IPS-20b (cell line): Measurements from ENCODE around the gene TOMM20.

Experiments used
- H3K27ac ChIP-seq: one replicate; pipeline ENCODE4 v1.5.1; 2013; ENCODE audit warnings: low read length
- H3K27me3 ChIP-seq: 2 replicates; pipeline ENCODE4 v1.6.1; 2013; ENCODE audit warnings: mild to moderate bottlenecking, low read length, inconsistent platforms; ENCODE audit not compliant: insufficient read depth
- H3K36me3 ChIP-seq: 2 replicates; pipeline ENCODE4 v1.6.1; 2013; ENCODE audit warnings: low read depth, mild to moderate bottlenecking, inconsistent platforms, low read length, moderate library complexity; ENCODE audit not compliant: insufficient read depth
- H3K4me1 ChIP-seq: 2 replicates; pipeline ENCODE4 v1.6.1; 2013; ENCODE audit warnings: mild to moderate bottlenecking, control low read depth, inconsistent platforms, low read length, moderate library complexity; ENCODE audit not compliant: insufficient read depth
- H3K4me3 ChIP-seq: 2 replicates; pipeline ENCODE4 v1.5.1; 2013; ENCODE audit warnings: mild to moderate bottlenecking, low read length, inconsistent platforms
- H3K9ac ChIP-seq: 2 replicates; pipeline ENCODE4 v1.6.1; 2013; ENCODE audit warnings: low read depth, mild to moderate bottlenecking, inconsistent platforms, low read length, moderate library complexity
- H3K9me3 ChIP-seq: 2 replicates; pipeline ENCODE4 v1.6.1; 2013; ENCODE audit warnings: mild to moderate bottlenecking, low read depth, low read length, inconsistent platforms; ENCODE audit not compliant: insufficient read depth

The TOMM20 gene

GRCh38 chr1:235156740-235157139, 28.1 kb upstream of the TOMM20 start:
- Histone ChIP-seq H3K4me1 (peaks cover 5% of the 10 kb centered on the region; the same call in 1 of the 2 replicates), H3K27me3 (no peaks in the 10 kb centered on the region), H3K36me3 (peaks cover 82% of the 10 kb centered on the region), H3K4me3 (no peak overlapping the region), H3K9ac (no peak overlapping the region), H3K27ac (no peak overlapping the region), H3K9me3 (no peaks in the 10 kb centered on the region)

GRCh38 chr1:235156265-235156664, 27.6 kb upstream of the TOMM20 start:
- Histone ChIP-seq H3K4me3 (no peak overlapping the region), H3K27me3 (no peaks in the 10 kb centered on the region), H3K9ac (no peak overlapping the region), H3K27ac (no peak overlapping the region), H3K36me3 (peaks cover 87% of the 10 kb centered on the region), H3K9me3 (no peaks in the 10 kb centered on the region), H3K4me1 (peaks cover 5% of the 10 kb centered on the region; the same call in 1 of the 2 replicates)

GRCh38 chr1:235152235-235152634, 23.6 kb upstream of the TOMM20 start:
- Histone ChIP-seq H3K36me3 (peaks cover 89% of the 10 kb centered on the region), H3K9ac (no peak overlapping the region), H3K4me3 (no peak overlapping the region), H3K9me3 (no peaks in the 10 kb centered on the region), H3K27ac (no peak overlapping the region), H3K4me1 (no peaks in the 10 kb centered on the region), H3K27me3 (no peaks in the 10 kb centered on the region)

- H3K36me3 ChIP-seq, result peaks cover 89% of the 10 kb centered on the region
- no peaks in the 10 kb centered on the region for H3K27me3 ChIP-seq
- H3K4me3 ChIP-seq, result no peak overlapping the region
- no peak overlapping the region for H3K27ac ChIP-seq
- H3K9ac ChIP-seq, result no peak overlapping the region
- no peaks in the 10 kb centered on the region for H3K4me1 ChIP-seq
- no peaks in the 10 kb centered on the region for H3K9me3 ChIP-seq
Observed at GRCh38 chr1:235151033-235151432, 22.4 kb upstream of the TOMM20 start.

GRCh38 chr1:235149824-235150223, 21.2 kb upstream of the TOMM20 start:
- H3K27ac ChIP-seq, result no peak overlapping the region
- H3K36me3 ChIP-seq, result peaks cover 92% of the 10 kb centered on the region
- no peaks in the 10 kb centered on the region for H3K27me3 ChIP-seq
- no peaks in the 10 kb centered on the region for H3K9me3 ChIP-seq
- H3K9ac ChIP-seq, result no peak overlapping the region
- H3K4me1 ChIP-seq, result no peaks in the 10 kb centered on the region
- no peak overlapping the region for H3K4me3 ChIP-seq

GRCh38 chr1:235147269-235147668, 18.6 kb upstream of the TOMM20 start:
- H3K4me3 ChIP-seq, result no peak overlapping the region
- no peaks in the 10 kb centered on the region for H3K9me3 ChIP-seq
- no peak overlapping the region for H3K27ac ChIP-seq
- H3K4me1 ChIP-seq, result no peaks in the 10 kb centered on the region
- H3K27me3 ChIP-seq, result no peaks in the 10 kb centered on the region
- H3K9ac ChIP-seq, result no peak overlapping the region
- peaks cover 92% of the 10 kb centered on the region for H3K36me3 ChIP-seq

- no peak overlapping the region for H3K9ac ChIP-seq
- peaks cover 83% of the 10 kb centered on the region for H3K36me3 ChIP-seq
- H3K4me3 ChIP-seq, result no peak overlapping the region
- no peaks in the 10 kb centered on the region for H3K27me3 ChIP-seq
- no peaks in the 10 kb centered on the region for H3K9me3 ChIP-seq
- no peaks in the 10 kb centered on the region for H3K4me1 ChIP-seq
- H3K27ac ChIP-seq, result no peak overlapping the region
Observed at GRCh38 chr1:235145639-235146038, 17.0 kb upstream of the TOMM20 start.

- no peak overlapping the region for H3K27ac ChIP-seq
- no peak overlapping the region for H3K4me3 ChIP-seq
- no peaks in the 10 kb centered on the region for H3K27me3 ChIP-seq
- no peak overlapping the region for H3K9ac ChIP-seq
- peaks cover 83% of the 10 kb centered on the region for H3K36me3 ChIP-seq
- H3K9me3 ChIP-seq, result no peaks in the 10 kb centered on the region
- no peaks in the 10 kb centered on the region for H3K4me1 ChIP-seq
Observed at GRCh38 chr1:235142991-235143390, 14.4 kb upstream of the TOMM20 start.

- Histone ChIP-seq H3K27me3 (no peaks in the 10 kb centered on the region), H3K4me3 (no peak overlapping the region), H3K36me3 (peaks cover 82% of the 10 kb centered on the region), H3K9ac (no peak overlapping the region), H3K27ac (no peak overlapping the region), H3K9me3 (no peaks in the 10 kb centered on the region), H3K4me1 (no peaks in the 10 kb centered on the region)
Observed at GRCh38 chr1:235139315-235139714, 10.7 kb upstream of the TOMM20 start.

GRCh38 chr1:235138821-235139220, 10.2 kb upstream of the TOMM20 start:
- no peak overlapping the region for H3K27ac ChIP-seq
- H3K9me3 ChIP-seq, result no peaks in the 10 kb centered on the region
- no peaks in the 10 kb centered on the region for H3K27me3 ChIP-seq
- H3K4me1 ChIP-seq, result no peaks in the 10 kb centered on the region
- no peak overlapping the region for H3K9ac ChIP-seq
- H3K36me3 ChIP-seq, result peaks cover 82% of the 10 kb centered on the region
- no peak overlapping the region for H3K4me3 ChIP-seq

- H3K27ac ChIP-seq, result no peak overlapping the region
- H3K36me3 ChIP-seq, result peaks cover 82% of the 10 kb centered on the region
- H3K9me3 ChIP-seq, result no peaks in the 10 kb centered on the region
- H3K9ac ChIP-seq, result no peak overlapping the region
- no peaks in the 10 kb centered on the region for H3K27me3 ChIP-seq
- H3K4me3 ChIP-seq, result no peak overlapping the region
- H3K4me1 ChIP-seq, result no peaks in the 10 kb centered on the region
Observed at GRCh38 chr1:235136111-235136510, 7.5 kb upstream of the TOMM20 start.

- Histone ChIP-seq H3K9ac (no peak overlapping the region), H3K27me3 (no peaks in the 10 kb centered on the region), H3K9me3 (no peaks in the 10 kb centered on the region), H3K4me1 (no peaks in the 10 kb centered on the region; the same call in 1 of the 2 replicates), H3K27ac (no peak overlapping the region), H3K36me3 (peaks cover 75% of the 10 kb centered on the region), H3K4me3 (no peak overlapping the region)
Observed at GRCh38 chr1:235134171-235134570, 5.5 kb upstream of the TOMM20 start.

- H3K4me1 ChIP-seq, result peaks cover 2% of the 10 kb centered on the region; the same call in 1 of the 2 replicates
- H3K4me3 ChIP-seq, result no peak overlapping the region
- no peak overlapping the region for H3K9ac ChIP-seq
- H3K27me3 ChIP-seq, result no peaks in the 10 kb centered on the region
- no peaks in the 10 kb centered on the region for H3K9me3 ChIP-seq
- no peak overlapping the region for H3K27ac ChIP-seq
- H3K36me3 ChIP-seq, result peaks cover 64% of the 10 kb centered on the region
Observed at GRCh38 chr1:235133086-235133485, 4.4 kb upstream of the TOMM20 start.
